ENCODE data around the gene C3orf22.

The C3orf22 gene

GRCh38 chr3:126516936-126517290, 41.8 kb downstream of the C3orf22 start:
- Histone ChIP-seq H3K27me3 (ENCODE audit: insufficient read depth, low read length, poor library complexity, severe bottlenecking) (no peaks in the 10 kb centered on the region), H4K20me1 (ENCODE audit: insufficient read depth, low read length, poor library complexity, severe bottlenecking) (no peaks in the 10 kb centered on the region), H2AFZ (ENCODE audit: low read length) (no peak overlapping the region), H3K4me2 (ENCODE audit: low read depth, low read length, poor library complexity, severe bottlenecking) (no peak overlapping the region), H3K9me3 (ENCODE audit: insufficient read depth, low read depth, low read length) (no peaks in the 10 kb centered on the region), H3K79me2 (ENCODE audit: insufficient read depth, low read length) (no peaks in the 10 kb centered on the region), H3F3A (ENCODE audit: low read depth) (no peaks in the 10 kb centered on the region), H3K9me2 (replicated peaks; ENCODE audit: low read depth, low read length) (no peaks in the 10 kb centered on the region), H3K9ac (ENCODE audit: low read depth, low read length, poor library complexity, severe bottlenecking) (no peak overlapping the region), H3K36me3 (ENCODE audit: insufficient read depth, low read length) (no peaks in the 10 kb centered on the region), H3K4me3 (ENCODE audit: low read length, poor library complexity, severe bottlenecking) (no peak overlapping the region), H3K4me1 (ENCODE audit: insufficient read depth, low read length, poor library complexity, severe bottlenecking) (peaks cover 22% of the 10 kb centered on the region)
- no peak for TF ChIP-seq EZH2phosphoT487 (IDR thresholded peaks at IDR 0.05; ENCODE audit: borderline replicate concordance)
- TF ChIP-seq, protein P1, sequence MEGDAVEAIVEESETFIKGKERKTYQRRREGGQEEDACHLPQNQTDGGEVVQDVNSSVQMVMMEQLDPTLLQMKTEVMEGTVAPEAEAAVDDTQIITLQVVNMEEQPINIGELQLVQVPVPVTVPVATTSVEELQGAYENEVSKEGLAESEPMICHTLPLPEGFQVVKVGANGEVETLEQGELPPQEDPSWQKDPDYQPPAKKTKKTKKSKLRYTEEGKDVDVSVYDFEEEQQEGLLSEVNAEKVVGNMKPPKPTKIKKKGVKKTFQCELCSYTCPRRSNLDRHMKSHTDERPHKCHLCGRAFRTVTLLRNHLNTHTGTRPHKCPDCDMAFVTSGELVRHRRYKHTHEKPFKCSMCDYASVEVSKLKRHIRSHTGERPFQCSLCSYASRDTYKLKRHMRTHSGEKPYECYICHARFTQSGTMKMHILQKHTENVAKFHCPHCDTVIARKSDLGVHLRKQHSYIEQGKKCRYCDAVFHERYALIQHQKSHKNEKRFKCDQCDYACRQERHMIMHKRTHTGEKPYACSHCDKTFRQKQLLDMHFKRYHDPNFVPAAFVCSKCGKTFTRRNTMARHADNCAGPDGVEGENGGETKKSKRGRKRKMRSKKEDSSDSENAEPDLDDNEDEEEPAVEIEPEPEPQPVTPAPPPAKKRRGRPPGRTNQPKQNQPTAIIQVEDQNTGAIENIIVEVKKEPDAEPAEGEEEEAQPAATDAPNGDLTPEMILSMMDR (conservative IDR thresholded peaks at IDR 0.05; ENCODE audit: low read length): no peak

DNA sequence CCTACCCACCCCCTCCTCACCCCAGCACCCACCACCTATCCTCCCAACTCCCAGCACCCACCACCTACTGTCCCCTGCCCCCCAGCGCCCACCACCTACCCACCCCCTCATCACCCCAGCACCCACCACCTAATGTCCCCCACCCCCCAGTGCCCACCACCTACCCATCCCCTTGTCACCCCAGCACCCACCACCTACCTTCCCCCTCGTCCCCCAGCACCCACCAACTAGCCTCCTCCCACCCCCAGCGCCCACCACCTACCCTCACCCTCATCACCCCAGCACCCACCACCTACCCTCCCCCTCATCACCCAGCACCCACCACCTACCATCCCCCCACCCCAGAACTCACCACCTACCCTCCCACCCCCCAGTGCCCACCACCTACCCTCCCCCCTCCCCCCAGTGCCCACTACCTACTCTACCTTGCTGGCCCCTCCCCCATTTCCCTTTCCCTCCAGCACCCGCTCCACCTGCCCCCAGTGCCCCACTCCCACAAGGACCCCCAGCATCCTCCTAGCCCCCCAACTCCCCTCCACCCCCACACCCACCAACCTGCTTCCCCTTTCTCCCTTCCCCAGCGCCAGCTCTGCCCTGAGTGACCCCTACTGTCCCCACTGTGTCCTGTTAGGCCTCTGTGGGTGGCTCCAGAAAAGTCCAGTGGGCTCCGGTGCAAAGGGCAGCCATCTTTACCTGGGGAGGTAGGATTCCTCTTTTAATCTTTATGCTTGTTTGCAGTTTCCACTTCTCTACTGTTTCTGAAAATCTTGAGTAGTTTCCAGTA, 42.4 kb downstream of the C3orf22 start:
- TF ChIP-seq, protein P1 (conservative IDR thresholded peaks at IDR 0.05; ENCODE audit: low read length): no peak
- TF ChIP-seq EZH2phosphoT487 (IDR thresholded peaks at IDR 0.05; ENCODE audit: borderline replicate concordance): no peak
- no peaks in the 10 kb centered on the region for H3K27me3 ChIP-seq (ENCODE audit: insufficient read depth, low read length, poor library complexity, severe bottlenecking)
- H3K9ac ChIP-seq (ENCODE audit: low read depth, low read length, poor library complexity, severe bottlenecking): no peak overlapping the region
- H2AFZ ChIP-seq (ENCODE audit: low read length): no peak overlapping the region
- no peaks in the 10 kb centered on the region for H4K20me1 ChIP-seq (ENCODE audit: insufficient read depth, low read length, poor library complexity, severe bottlenecking)
- peaks cover 27% of the 10 kb centered on the region for H3K4me1 ChIP-seq (ENCODE audit: insufficient read depth, low read length, poor library complexity, severe bottlenecking)
- H3F3A ChIP-seq (ENCODE audit: low read depth): no peaks in the 10 kb centered on the region
- no peaks in the 10 kb centered on the region for H3K9me2 ChIP-seq (replicated peaks; ENCODE audit: low read depth, low read length)
- H3K36me3 ChIP-seq (ENCODE audit: insufficient read depth, low read length): no peaks in the 10 kb centered on the region
- no peaks in the 10 kb centered on the region for H3K79me2 ChIP-seq (ENCODE audit: insufficient read depth, low read length)
- H3K4me2 ChIP-seq (ENCODE audit: low read depth, low read length, poor library complexity, severe bottlenecking): no peak overlapping the region
- H3K4me3 ChIP-seq (ENCODE audit: low read length, poor library complexity, severe bottlenecking): no peak overlapping the region
- H3K9me3 ChIP-seq (ENCODE audit: insufficient read depth, low read depth, low read length): no peaks in the 10 kb centered on the region

DNA sequence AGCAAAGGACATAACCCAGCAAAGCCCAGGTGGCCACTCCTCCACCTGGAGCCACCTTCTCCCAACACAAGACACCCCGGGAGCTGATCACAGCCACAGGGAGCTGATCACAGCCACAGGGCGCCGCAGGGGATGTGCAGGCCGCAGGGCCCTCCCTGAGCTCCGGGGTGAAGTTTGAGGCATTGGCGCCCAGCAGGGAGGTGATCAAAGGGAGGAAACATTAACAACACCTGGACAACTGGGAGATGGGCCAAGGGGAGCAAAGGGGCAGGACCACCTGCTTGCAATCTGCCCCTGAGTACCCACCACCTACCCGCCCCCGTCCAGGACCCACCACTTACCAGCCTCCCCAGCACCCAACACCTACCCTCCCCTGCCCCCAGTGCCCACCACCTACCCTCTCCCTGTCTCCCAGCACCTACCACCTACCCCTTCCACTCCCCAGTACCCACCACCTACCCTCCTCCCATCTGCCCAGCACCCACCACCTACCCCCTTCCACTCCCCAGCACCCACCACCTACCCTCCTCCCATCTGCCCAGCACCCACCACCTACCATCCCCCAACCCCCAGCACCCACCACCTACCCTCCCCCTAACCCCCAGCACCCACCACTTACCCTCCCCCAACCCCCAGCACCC, 43.5 kb downstream of the C3orf22 start:
- no peaks in the 10 kb centered on the region for H4K20me1 ChIP-seq (ENCODE audit: insufficient read depth, low read length, poor library complexity, severe bottlenecking)
- H3K36me3 ChIP-seq (ENCODE audit: insufficient read depth, low read length): no peaks in the 10 kb centered on the region
- no peaks in the 10 kb centered on the region for H3F3A ChIP-seq (ENCODE audit: low read depth)
- H3K9me3 ChIP-seq (ENCODE audit: insufficient read depth, low read depth, low read length): no peaks in the 10 kb centered on the region
- H3K4me3 ChIP-seq (ENCODE audit: low read length, poor library complexity, severe bottlenecking): no peak overlapping the region
- TF ChIP-seq, protein P1 (conservative IDR thresholded peaks at IDR 0.05; ENCODE audit: low read length): no peak
- no peak for TF ChIP-seq EZH2phosphoT487 (IDR thresholded peaks at IDR 0.05; ENCODE audit: borderline replicate concordance)
- no peak overlapping the region for H3K4me2 ChIP-seq (ENCODE audit: low read depth, low read length, poor library complexity, severe bottlenecking)
- H3K9ac ChIP-seq (ENCODE audit: low read depth, low read length, poor library complexity, severe bottlenecking): no peak overlapping the region
- peaks cover 31% of the 10 kb centered on the region for H3K4me1 ChIP-seq (ENCODE audit: insufficient read depth, low read length, poor library complexity, severe bottlenecking)
- H3K27me3 ChIP-seq (ENCODE audit: insufficient read depth, low read length, poor library complexity, severe bottlenecking): no peaks in the 10 kb centered on the region
- H3K79me2 ChIP-seq (ENCODE audit: insufficient read depth, low read length): no peaks in the 10 kb centered on the region
- no peaks in the 10 kb centered on the region for H3K9me2 ChIP-seq (replicated peaks; ENCODE audit: low read depth, low read length)
- no peak overlapping the region for H2AFZ ChIP-seq (ENCODE audit: low read length)

Measured in Loucy (cell line).